Activated CD8-positive, alpha-beta memory T cell treated with anti-CD3 and anti-CD28 coated beads, Interleukin-2, amount 50 U/mL, for 1 hour (primary cell): ENCODE results near the gene AOX1.
"Not testable (repeated sequence)": the region's sequence is repeated elsewhere in the genome, so short reads cannot be mapped to it uniquely, and the experiment has no call there.

ENCODE experiments used
- DNase-seq: peaks from one replicate; pipeline ENCODE4 v3.0.0-alpha.2; 2020; ENCODE audit errors: extremely low read depth

Gene AOX1

GRCh38 chr2:200602584-200602983, 16.8 kb downstream of the AOX1 start:
- DNase-seq: no peak

DNA sequence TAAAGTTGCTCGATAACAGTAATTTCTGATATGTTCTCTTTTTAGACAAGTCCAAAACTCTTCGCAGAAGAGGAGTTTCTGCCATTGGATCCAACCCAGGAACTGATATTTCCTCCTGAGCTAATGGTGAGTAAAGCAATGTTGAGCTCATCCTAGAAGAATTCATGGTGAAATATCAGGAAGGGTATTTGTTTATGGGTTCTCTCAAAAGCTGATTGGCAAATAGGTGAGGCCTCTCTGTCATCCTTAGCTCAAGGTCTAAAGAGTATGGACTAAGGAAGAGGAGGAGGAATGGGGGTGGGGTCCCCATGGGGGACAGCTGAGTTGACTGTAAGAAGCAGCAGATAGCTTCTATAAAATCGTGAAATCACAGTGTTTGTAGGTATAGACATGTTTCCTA, 18.2 kb downstream of the AOX1 start:
- DNase-seq: no peak

GRCh38 chr2:200604571-200605255, 18.9 kb downstream of the AOX1 start:
- DNase-seq: no peak

GRCh38 chr2:200608341-200609027, 22.7 kb downstream of the AOX1 start:
- DNase-seq: no peak

GRCh38 chr2:200609028-200609614, 23.3 kb downstream of the AOX1 start:
- DNase-seq: no peak

DNA sequence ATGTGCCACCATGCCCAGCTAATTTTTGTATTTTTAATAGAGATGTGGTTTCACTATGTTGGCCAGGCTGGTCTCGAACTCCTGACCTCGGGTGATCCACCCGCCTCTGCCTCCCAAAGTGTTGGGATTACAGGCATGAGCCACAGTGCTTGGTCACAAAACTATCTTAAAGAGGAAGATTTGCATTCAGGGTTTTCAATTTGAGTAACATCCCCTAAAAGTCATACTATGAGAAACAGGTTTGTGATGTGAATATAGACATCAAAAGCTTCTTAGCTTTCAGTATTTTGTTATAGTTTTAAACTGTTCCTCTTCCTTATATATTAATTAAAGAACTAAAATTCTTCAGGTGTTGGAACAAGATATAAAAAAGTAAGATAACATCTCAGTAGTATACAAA, 24.4 kb downstream of the AOX1 start:
- not testable (repeated sequence) for DNase-seq

DNA sequence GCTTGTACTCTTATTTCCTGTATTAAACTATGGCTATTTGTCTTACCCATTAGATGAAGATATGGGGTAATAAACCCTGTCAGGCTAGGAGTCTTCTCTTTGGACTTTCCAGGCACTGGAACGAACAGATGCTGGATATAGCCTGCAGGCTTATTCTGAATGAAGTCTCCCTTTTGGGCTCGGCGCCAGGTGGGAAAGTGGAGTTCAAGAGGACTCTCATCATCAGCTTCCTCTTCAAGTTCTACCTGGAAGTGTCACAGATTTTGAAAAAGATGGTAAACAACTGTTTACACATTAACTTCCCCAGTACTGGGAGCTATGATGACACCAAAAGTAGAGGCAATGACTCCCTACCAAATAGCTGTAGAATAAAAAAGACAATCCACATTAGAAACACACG, 27.9 kb downstream of the AOX1 start:
- DNase-seq: no peak

GRCh38 chr2:200614249-200614648, 28.4 kb downstream of the AOX1 start:
- no peak for DNase-seq

DNA sequence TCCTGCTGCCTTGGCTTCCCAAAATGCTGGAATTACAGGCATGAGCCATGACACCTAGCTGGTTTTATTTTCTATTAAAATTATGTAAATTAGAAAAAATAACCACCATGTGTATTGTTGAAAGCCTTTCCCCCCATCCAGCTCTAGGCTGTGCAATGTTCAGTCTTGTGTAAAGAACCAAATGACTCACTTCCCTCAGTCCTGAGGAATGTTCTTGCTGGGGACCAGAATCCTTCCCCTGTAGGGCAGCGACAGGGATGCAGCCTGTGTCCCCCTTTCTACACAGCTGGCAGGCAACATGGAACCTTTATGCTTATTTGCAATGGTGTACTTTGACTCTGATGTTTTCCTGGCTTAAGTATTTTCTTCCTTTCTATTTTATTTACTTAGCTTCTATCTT, 29.4 kb downstream of the AOX1 start:
- DNase-seq: no peak

GRCh38 chr2:200616193-200616592, 30.4 kb downstream of the AOX1 start:
- no peak for DNase-seq

DNA sequence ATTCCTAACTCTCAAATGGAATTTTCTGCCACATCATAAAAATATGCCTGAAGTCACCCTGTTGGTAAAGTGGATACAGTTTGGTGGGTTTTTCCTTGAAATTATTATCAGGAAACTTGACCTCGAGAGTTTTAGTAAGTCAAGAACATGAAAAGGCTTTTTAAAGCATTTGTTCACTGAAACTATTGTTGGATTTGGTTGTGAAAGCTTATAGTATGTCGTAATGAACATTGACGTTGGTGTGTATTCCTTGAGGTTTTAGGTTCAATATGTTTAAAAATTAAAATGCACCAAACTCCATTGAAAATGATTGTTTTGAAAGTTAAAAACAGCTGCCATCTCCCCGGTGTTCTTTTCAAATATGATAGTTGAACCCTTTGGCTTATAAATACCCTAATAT, 30.8 kb downstream of the AOX1 start:
- DNase-seq: no peak

- DNase-seq: no peak
Observed at GRCh38 chr2:200617156-200618053, 31.6 kb downstream of the AOX1 start.

DNA sequence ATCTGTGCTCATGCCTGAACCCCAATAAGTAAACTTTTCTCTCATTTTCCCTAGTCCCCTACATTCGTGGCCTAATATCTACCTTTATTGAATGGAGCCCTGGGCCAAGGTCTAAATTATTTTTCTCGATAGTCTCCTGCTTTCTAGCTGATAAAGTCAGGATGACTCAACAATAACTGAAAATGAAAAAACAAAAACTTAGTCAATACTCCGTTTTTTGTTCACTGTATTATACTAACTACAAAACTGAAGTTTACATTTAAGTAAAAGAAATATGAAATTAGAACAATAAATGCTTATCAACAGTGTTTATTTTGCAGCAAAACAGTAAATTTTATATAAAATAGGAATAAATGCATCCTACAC, 32.2 kb downstream of the AOX1 start:
- DNase-seq: no peak

DNA sequence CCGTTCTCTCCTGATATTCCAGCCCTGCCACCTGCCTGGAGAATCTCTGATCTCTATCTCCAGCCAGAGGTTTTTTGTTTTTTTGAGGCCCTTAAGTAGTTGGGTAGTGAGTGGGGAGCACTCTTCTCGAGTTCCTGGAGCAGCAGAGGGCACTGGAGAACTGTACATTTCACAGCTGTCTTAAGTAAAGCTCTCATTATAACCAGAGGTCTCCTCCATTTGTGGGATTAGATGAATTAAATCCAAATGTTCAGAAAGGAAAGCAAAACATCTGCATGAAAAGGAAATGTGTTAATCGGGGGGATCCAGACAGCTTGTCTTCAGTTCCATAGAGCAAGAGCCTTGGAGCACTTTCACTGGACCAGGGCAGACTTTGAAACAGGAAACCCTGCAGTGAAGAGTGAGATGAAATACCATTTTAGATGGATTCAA, 32.8 kb downstream of the AOX1 start:
- DNase-seq: no peak

DNA sequence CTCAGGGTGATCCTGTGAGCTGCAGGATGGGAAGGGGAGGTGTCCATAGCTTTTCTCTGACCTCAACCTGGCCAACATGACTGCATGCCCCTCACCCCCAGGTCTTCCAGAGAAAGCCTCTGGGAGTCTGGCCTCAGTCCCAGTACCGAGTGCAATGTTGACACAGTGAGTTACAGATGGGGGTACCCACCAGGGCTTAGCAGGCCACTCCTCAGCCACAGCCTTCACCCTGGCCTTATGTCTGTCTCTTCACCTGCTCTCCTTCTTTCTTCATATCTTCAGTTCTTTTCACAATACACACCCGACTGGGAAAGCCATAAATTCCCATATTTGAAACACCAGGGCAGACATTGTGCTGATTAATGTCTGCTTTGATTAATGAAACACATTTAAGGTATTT, 33.5 kb downstream of the AOX1 start:
- no peak for DNase-seq

- DNase-seq: no peak
Observed at GRCh38 chr2:200620606-200621390, 35.0 kb downstream of the AOX1 start.

GRCh38 chr2:200622106-200622505, 36.3 kb downstream of the AOX1 start:
- no peak for DNase-seq

GRCh38 chr2:200624026-200624425, 38.2 kb downstream of the AOX1 start:
- no peak for DNase-seq

- DNase-seq: no peak
Observed at GRCh38 chr2:200624658-200625057, 38.8 kb downstream of the AOX1 start.

DNA sequence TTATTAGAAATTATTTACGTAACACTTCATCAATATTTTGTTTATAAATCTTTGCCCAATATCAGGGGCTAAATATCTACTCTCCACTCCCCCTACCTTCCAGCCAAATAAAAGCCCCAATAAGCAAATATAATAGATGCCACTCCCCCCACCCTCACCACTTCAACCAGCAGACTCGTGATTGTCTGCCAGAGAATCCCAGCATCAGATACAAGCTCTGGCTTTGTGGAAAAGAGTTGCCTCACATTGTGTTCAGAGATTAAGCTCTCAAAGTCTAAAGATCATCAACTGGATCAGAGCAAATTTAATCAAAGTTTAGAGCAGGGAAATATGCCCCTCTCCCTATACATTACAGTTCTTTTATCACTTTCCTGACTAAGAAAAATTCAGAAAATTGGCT, 39.5 kb downstream of the AOX1 start:
- no peak for DNase-seq

DNA sequence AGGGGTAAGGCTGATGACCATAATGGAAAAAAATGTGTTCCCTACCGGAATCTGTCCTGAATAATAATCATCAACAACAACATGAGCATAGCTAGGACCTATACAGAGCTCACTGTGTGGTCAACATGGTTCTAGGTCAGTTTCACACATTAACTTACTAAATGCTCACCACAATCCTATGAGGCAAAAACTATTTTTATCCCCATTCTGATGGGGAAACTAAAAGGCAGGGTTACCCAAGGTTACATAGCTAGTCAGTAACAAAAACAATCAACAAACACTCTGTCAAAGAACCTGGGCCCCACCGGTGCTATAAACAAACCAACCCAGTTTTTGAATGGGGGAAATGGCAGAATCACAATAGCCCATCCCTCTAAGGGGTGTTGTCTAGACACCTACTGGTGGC, 40.1 kb downstream of the AOX1 start:
- no peak for DNase-seq
